NCI-H2107 (cell line): Measurements from ENCODE around the gene TAF5L.
A peak's percentile ranks its signal among the peaks of the same experiment; 100 is the strongest.
"Not testable (repeated sequence)": the region's sequence is repeated elsewhere in the genome, so short reads cannot be mapped to it uniquely, and the experiment has no call there.

ENCODE experiments used
- DNase-seq: peaks from one replicate; lab custom pipeline; 2025; lab: John Stamatoyannopoulos, UW

Gene TAF5L

DNA sequence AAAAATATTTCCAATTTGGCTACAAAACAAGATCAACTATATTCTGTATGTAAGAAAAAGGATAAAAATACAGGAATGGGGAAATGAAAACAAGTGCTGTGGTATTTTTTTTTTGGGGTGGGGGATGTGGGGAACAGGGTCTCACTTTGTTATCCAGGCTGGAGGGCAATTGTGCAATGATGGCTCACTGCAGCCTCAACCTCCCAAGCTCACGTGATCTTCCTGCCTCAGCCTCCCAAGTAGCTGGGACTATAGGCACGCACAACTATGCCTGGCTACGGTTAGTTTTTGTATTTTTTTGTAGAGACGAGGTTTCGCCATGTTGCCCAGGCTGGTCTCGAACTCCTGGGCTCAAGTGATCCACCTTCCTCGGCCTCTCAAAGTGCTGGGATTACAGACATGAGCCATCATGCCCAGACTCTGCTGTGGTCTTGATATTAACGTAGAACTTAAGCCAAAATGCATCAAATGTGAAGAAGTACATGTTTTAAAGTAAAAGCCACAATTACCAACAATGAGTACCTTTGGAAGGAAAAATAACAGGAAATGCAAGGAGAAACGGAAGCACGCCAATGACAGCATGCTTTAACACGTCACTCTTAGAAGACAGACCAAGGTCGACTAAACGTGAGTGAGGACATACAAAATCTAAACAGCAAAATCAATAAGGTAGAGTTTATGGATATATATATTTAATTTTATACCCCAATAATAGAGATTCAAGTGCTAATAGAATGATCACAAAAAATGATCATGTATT lies 58.6 kb downstream of the TAF5L start:
- DNase-seq: no peak

DNA sequence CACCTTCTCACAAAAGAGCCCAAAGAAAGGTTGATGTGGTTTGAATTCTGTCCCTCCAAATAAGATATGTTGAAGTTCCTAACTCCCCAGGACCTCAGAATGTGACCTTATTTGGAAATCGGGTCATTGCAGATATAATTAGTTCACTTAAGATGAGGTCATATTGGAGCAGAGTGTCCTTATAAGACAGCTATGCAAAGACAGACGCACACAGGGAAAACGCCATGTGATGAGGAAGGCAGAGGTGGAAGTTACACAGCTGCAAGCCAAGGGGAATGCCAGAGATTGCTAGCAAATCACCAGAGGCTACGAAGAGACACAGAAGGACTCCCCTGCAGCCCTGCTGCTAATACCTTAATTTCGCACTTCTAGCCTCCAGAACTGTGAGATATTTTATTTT lies 62.2 kb downstream of the TAF5L start:
- no peak for DNase-seq

DNA sequence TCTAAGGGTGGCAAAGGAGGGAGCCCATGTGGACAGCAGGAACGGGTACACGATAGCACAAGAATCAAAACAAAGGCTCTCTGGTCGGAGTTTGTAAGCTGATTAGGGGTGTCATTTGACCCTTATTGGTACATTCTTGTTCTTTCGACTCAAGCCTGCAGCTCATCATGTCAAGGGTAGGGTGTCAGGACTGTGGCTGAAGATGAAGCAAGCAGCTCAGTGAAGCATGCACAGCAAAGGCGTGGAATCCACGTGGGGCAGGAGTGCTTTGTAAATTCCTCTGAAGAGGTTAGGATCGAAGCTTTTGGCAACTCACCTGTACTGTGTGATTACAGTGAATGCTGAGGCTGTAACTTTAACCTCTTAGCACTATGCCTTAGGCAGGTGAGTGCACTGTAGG lies 62.7 kb downstream of the TAF5L start:
- peak; percentile 74 for DNase-seq

DNA sequence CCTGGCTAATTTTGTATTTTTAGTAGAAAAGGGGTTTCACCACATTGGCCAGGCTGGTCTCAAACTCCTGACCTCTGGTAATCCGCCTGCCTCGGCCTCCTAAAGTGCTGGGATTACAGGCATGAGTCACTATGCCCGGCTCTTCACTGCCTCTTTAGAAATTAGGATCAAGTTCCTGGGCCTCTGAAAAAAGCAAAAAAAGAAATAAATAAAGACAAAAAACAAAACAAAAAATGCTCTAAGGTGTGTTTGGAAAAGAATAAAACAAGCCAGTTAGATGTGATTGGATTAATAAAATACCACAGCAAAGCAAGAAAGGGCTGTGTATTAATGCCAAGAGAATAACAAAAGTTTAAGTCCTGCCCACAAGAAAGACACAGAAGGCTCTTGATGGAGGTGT lies 63.2 kb downstream of the TAF5L start:
- no peak for DNase-seq

DNA sequence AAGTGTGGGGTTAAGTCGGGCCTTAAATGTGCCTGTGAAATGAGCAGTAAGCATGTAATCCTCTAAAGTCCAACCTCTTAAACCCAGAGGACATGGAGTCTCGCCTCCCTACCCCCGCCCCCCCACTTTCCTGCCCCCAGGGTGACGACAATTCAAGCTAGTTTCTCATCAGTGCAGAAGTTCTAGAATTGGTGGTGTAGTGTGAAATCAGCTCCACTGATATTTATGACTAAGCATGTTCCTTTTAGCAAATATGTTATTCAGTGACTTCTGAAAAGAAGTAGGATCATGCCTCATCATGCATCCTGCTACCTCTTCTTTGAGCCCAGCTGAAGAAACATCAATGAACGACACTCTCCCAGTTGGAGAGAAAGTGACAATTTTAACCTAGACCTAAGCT lies 64.8 kb downstream of the TAF5L start:
- no peak for DNase-seq

DNA sequence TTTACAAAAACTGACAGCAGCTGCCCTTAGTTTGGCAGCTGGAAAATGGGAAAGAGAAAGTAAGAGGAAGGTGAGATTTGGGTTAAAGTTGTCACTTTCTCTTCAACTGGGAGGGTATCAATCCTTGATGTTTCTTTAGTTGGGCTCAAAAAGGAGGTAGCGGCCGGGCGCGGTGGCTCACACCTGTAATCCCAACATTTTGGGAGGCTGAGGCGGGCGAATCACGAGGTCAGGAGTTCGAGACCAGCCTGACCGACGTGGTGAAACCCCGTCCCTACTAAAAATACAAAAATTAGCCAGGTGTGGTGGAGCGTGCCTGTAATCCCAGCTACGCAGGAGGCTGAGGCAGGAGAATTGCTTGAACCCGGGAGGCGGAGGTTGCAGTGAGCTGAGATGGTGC lies 65.8 kb downstream of the TAF5L start:
- not testable (repeated sequence) for DNase-seq

DNA sequence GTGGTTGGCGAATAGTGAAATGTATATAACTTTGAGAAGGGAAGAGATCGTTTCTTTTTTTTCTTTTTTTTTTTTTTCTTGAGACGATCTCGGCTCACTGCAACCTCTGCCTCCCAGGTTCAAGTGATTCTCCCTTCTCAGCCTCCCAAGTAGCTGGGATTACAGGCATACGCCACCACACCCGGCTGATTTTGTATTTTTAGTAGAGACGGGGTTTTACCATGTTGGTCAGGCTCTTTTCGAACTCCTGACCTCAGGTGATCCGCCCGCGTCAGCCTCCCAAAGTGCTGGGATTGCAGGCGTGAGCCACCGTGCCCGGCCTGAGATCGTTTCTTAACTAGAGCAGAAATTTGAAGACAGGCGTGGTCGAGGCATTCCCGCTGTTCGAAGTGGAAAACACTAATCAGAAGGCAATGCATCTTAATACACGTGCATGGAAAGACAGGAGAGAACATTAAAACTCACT lies 66.6 kb downstream of the TAF5L start:
- not testable (repeated sequence) for DNase-seq

DNA sequence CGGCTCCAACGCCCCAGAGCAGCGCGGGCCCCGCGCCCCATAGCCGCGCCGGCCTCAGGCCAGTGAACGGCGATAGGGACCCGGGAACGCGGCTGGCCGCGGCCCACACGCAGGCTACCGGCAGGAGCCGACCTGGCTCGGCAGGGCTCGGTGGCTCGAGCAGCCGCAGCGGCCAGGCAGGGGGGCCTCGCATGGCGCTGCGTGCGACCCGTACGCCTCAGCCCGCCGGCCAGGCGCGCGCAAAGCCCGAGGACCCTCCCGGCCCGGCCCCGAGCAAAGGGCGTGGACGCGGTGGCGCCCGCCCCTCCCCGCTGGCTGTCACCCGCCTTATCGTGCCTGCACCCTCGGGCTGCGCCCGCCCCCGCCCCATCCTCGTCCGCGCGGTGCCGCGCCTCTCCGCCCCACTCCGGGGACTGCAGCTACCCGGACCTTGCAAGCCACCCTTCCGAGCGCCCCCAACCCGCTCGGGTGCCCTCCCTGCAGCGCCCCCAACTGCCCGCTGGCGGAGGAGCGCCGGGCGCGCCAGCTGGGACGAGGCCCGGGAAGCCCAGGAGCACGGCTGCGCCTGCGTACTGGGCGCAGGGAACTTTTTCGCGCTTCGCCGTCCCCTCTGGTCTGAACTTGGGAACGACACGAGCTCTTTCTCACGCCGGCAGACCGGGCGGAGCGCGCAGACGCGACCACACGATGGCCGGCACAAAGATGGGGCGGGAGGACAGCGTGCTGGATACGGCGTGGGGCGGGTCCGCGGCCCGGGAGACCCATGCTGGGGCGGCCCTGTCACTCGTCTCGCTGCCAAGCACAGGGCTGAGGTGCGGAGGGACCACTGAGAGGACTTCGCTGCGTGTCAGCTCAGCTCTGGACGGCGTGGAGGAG lies 67.2 kb downstream of the TAF5L start, which contains the start of gene ABCB10:
ABCB10 (minus strand) TSS at position 248 of the 876 bp plus-strand sequence; CDS start at position 193, 55 bp downstream.
- peak; percentile 96 for DNase-seq

DNA sequence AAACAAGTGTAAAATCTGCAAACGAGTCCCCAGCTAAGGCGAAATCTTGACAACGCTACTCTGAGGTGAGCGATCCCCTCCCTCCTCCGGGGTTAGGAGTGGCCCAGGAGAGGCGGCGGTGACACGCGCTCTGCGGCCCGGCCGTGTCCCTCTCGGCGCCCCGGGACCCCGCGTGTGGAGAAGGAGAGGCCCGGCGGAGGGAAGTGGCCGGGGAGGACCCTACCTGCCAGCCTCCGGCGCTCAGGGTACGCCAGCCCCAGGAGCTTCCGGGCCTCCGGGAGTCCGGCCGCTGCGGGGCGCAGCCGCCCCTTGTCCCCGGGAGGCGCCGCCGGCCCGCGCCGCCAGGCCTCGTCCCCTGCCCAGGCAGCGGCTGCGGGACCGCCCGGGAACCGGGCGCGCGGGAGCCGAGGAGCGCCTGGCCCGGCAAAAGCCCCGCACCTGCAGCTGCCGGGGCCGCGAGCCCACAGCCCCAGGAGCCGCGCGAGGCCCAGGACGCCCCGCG lies 68.0 kb downstream of the TAF5L start:
- no peak for DNase-seq

DNA sequence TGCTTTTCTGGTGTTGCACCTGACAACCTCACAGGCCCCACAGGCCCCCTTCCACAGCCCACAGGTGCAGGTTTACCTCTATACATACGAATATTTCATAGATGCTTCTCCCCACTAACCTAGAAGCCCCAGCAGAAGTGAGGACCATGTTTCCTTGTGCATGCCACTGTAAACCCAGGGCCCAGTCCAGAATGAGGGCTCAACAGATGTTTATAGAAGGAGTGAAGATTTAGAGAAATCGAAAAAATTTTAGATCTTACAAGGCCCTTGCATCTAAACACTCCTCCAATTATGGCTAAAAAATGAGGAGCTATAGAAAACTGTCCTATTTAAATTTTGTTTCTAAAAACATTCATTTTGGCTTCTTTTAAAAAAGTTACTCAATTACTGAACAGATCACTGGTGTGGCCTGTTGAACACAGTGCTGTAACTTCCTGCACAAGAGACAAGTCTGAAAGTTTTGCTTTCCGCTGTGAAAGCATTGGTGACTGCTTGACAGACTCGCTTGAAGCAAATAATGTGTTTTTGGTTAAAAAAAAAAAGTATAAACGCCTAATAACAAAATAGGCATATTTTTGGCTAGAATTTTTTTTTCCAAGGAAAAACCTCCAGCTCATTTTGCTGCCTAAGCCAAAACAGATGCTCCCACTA lies 68.6 kb downstream of the TAF5L start:
- DNase-seq: no peak

DNA sequence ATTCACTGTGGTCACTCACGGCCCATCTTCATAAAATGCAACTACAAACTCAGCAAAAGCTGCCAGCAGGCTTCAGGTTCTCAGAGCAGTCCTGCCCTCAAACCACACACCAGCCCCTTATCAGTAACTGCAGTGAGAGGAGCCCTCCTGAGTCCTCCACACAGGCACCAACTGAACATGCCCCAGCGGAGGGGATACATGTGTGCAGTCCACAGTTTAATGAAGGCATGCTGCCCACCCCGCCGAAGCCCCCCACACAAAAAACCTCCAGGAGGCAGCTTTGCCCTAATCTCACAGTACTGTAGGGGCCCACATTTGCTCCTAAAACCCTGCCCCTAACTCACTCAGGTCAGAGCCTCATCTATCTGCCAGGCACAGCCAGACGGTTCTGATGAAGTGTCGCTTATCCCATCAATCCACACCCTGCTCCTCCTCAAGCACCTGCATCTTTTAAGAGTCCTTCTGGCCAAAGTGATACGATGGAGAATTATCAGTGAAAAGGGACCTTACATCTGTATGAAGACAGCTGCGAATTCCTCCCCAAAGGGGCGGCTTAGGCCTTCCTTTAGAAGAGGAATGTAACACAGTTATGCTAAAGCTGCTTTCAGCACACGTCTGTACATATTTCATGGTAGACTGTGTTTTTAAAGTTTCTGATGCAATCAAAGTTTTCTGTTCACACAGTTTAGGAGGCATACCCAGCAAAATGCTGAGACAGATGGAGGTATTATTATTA lies 70.9 kb downstream of the TAF5L start:
- DNase-seq: no peak

DNA sequence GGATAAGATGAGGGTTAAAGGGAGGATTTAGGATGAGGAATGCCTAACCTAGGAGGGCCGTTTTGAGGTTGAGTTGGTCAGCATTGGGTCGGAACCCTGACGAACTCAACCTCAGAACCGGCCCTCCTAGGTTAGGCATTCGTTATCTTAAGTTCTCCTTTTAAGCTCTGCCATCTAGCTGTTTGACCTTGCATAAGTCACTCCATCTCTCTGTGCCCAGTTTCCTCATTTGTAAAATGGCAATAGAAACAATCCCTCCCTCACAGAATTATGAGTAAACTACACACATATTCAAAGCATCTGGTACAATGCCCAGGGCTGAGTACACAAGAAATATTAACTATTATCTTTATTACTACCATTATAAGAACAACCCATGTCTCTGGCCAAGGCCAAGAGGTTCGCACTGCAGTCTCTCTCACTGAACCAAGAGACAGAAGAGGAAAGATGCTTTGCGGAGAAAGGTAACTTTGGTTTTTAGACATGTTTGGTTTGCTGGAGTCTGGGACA lies 72.2 kb downstream of the TAF5L start:
- no peak for DNase-seq

DNA sequence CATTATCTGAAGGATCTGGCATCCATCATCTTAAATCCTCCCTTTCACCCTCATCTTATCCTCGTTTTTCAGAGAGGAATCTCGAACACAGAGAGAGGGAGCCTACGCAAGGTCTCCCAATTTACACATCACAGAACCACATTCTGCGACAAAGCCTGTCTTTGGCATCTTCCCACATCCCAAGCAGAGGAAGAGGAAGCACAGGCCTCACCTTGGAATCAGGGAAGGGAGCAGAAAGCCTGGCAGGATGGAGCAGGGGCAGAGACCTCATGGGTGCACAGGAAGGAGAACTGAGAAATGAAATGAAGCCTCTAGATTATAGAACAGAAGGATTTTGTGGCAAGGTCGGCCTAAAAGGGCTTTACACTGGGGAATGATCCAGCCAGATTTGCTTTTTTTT lies 73.2 kb downstream of the TAF5L start:
- no peak for DNase-seq

DNA sequence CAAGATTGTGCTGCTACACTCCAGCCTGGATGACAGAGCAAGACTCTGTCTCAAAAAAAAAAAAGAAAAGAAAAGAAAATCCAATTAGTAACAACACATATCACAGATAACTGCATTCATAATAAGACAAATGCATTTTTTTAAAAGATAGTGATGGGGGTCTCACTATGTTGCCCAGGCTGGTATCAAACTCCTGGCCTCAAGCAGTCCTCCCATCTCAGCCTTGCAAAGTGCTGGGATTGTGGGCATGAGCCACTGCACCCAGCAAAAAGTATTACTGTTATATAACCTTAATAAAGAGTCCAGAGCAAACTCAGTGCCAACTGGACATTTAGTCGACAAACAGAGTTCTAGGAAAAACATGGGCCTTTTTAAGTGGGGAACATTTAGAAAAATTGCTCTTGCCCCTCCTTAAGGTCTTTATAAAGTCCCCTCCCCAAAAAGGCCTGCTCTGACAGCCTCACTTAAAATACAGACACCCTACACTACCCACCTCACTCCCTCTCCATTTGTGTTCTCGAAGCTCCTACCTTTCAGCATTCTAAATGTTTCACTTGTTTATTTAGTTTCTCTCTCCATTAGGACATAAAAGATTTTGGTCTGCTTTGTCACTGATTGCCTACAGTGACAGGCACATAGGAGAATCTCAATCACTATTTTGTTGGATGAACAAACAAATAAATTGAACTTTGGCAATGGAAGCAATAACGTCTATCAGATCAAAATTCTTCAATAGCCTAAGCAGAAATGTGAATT lies 74.9 kb downstream of the TAF5L start:
- DNase-seq: no peak

DNA sequence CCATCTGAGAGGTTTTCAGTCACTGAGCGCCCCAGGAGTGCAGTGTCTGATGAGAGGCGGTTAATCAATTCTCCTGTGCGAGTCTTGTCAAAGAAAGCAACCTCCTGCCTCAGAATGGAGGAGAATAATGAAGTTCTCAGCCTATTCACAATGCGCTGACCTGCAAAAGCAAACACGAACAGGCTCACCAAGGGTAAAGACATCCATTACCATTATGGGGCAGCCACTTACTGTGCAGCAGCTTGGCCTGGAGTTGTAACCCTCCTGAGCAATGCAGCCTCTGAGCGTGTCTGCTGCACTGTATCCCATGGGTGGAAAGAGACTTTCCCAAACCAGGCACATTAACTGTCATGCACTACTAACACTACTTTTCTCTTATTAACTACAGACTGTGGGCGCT lies 78.4 kb downstream of the TAF5L start:
- no peak for DNase-seq

DNA sequence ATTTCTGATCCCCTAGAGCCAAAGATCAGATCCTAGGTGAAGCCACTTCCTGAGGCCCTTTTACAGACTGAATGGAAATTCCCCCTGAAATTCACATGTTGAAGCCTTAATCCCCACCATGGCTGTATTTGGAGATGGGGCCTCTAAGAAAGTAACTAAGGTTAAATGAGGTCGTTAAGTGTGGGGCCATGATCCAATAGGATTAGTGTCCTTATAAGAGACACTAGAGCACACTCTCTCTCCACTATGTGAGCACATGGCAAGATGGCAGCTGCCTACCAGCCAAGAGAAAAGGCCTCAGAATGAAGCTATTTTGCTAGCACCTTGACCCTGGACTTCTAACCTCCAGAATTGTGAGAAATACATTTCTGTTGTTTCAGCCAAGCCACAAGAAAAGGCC lies 81.3 kb downstream of the TAF5L start:
- DNase-seq: no peak
